ENCODE results near the gene RLN3. TPM values are rescaled to one million over a fixed set of nuclear protein-coding genes. Genes with fewer than 3 reads are reported as not detected.

The RLN3 gene, protein sequence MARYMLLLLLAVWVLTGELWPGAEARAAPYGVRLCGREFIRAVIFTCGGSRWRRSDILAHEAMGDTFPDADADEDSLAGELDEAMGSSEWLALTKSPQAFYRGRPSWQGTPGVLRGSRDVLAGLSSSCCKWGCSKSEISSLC
- not detected in 2 replicates for polyA plus RNA-seq (2012; rRNA removed)
- not detected in 2 replicates for polyA plus RNA-seq (2012; cell fraction: cytosol; rRNA removed)
- not detected in 2 replicates for polyA plus RNA-seq (2012; cell fraction: nucleus; rRNA removed)

DNA sequence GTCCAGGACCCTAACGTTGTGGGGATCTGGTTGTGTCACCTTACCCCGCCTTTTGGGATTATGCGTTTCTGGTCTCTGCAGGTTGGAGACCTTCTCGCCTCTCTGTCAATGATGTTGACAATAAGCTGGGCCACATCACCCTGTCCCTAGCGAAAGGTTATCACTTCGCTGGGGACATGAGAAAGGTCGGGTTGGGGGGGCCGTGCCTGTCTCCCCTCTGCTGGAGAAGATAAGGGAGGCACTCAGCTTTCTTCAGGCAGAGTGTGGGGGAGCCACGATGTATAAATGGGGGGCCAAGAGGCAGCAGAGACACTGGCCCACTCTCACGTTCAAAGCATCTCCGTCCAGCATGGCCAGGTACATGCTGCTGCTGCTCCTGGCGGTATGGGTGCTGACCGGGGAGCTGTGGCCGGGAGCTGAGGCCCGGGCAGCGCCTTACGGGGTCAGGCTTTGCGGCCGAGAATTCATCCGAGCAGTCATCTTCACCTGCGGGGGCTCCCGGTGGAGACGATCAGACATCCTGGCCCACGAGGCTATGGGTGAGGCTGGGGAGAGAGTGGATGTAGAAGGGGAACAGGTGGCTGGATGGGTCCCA lies at the start of gene RLN3:
TSS of gene RLN3 (plus strand) at position 293 of the 595 bp plus-strand sequence. CDS start at position 350, 57 bp downstream.
- Histone ChIP-seq H3F3A (replicated peaks; ENCODE audit: insufficient read depth) (peaks cover 8% of the 10 kb centered on the region), H3K4me3 (ENCODE audit: low read depth in 2 of 2, low read length in 1 of 2) (no peak within 1 kb of the TSS), H3K9ac (no peak within 1 kb of the TSS), H3K27ac (ENCODE audit: low read depth in 2 of 2, low read length in 1 of 2) (no peak within 1 kb of the TSS), H4K20me1 (ENCODE audit: insufficient read depth) (no peaks in the 10 kb centered on the region), H2AFZ (ENCODE audit: low read depth) (no peak within 1 kb of the TSS), H3K9me2 (no peaks in the 10 kb centered on the region), H3K36me3 (replicated peaks in 1 of 2; ENCODE audit: control insufficient read depth in 1 of 2, insufficient read depth in 2 of 2, low read length in 1 of 2) (no peaks in the 10 kb centered on the region), H3K9me3 (no peaks in the 10 kb centered on the region), H3K4me1 (ENCODE audit: control insufficient read depth in 1 of 2, insufficient read depth in 2 of 2, low read depth in 1 of 2, low read length in 1 of 2) (peaks cover 0 to 3% of the 10 kb centered on the region in 2 experiments; a peak in 1 of 4 replicates), H3K4me2 (no peak within 1 kb of the TSS), H3K79me2 (ENCODE audit: insufficient read depth) (no peaks in the 10 kb centered on the region), H3K27me3 (ENCODE audit: insufficient read depth) (no peaks in the 10 kb centered on the region)
- no peak for DNase-seq
- TF ChIP-seq RCOR1 (IDR thresholded peaks at IDR 0.05; ENCODE audit: low read length), result no peak
- TF ChIP-seq, protein P1, sequence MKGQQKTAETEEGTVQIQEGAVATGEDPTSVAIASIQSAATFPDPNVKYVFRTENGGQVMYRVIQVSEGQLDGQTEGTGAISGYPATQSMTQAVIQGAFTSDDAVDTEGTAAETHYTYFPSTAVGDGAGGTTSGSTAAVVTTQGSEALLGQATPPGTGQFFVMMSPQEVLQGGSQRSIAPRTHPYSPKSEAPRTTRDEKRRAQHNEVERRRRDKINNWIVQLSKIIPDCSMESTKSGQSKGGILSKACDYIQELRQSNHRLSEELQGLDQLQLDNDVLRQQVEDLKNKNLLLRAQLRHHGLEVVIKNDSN (IDR thresholded peaks at IDR 0.05; ENCODE audit: borderline replicate concordance, low read depth), result no peak
- TF ChIP-seq, protein P2, sequence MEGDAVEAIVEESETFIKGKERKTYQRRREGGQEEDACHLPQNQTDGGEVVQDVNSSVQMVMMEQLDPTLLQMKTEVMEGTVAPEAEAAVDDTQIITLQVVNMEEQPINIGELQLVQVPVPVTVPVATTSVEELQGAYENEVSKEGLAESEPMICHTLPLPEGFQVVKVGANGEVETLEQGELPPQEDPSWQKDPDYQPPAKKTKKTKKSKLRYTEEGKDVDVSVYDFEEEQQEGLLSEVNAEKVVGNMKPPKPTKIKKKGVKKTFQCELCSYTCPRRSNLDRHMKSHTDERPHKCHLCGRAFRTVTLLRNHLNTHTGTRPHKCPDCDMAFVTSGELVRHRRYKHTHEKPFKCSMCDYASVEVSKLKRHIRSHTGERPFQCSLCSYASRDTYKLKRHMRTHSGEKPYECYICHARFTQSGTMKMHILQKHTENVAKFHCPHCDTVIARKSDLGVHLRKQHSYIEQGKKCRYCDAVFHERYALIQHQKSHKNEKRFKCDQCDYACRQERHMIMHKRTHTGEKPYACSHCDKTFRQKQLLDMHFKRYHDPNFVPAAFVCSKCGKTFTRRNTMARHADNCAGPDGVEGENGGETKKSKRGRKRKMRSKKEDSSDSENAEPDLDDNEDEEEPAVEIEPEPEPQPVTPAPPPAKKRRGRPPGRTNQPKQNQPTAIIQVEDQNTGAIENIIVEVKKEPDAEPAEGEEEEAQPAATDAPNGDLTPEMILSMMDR (IDR thresholded peaks at IDR 0.05), result no peak
- TF ChIP-seq CHD2 (IDR thresholded peaks at IDR 0.05; ENCODE audit: low read length, partially characterized antibody), result no peak
- no peak for TF ChIP-seq TAF1 (IDR thresholded peaks at IDR 0.05; ENCODE audit: borderline replicate concordance, low read depth, low read length)
- TF ChIP-seq GATA2 (CRISPR knock-in tag; IDR thresholded peaks at IDR 0.05), result no peak
- no peak for TF ChIP-seq MXI1 (IDR thresholded peaks at IDR 0.05; ENCODE audit: low read depth, low read length)
- no peak for TF ChIP-seq RFX5 (IDR thresholded peaks at IDR 0.05; ENCODE audit: low read length)
- TF ChIP-seq, protein P3, sequence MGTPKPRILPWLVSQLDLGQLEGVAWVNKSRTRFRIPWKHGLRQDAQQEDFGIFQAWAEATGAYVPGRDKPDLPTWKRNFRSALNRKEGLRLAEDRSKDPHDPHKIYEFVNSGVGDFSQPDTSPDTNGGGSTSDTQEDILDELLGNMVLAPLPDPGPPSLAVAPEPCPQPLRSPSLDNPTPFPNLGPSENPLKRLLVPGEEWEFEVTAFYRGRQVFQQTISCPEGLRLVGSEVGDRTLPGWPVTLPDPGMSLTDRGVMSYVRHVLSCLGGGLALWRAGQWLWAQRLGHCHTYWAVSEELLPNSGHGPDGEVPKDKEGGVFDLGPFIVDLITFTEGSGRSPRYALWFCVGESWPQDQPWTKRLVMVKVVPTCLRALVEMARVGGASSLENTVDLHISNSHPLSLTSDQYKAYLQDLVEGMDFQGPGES (IDR thresholded peaks at IDR 0.05; ENCODE audit: low read depth, low read length), result no peak
- no peak for TF ChIP-seq EP300 (IDR thresholded peaks at IDR 0.05; ENCODE audit: borderline replicate concordance in 1 of 2, low read depth in 1 of 2, low read length in 1 of 2)
- TF ChIP-seq, protein P4, sequence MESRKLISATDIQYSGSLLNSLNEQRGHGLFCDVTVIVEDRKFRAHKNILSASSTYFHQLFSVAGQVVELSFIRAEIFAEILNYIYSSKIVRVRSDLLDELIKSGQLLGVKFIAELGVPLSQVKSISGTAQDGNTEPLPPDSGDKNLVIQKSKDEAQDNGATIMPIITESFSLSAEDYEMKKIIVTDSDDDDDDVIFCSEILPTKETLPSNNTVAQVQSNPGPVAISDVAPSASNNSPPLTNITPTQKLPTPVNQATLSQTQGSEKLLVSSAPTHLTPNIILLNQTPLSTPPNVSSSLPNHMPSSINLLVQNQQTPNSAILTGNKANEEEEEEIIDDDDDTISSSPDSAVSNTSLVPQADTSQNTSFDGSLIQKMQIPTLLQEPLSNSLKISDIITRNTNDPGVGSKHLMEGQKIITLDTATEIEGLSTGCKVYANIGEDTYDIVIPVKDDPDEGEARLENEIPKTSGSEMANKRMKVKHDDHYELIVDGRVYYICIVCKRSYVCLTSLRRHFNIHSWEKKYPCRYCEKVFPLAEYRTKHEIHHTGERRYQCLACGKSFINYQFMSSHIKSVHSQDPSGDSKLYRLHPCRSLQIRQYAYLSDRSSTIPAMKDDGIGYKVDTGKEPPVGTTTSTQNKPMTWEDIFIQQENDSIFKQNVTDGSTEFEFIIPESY (IDR thresholded peaks at IDR 0.05; ENCODE audit: borderline replicate concordance, low read depth), result no peak
- TF ChIP-seq, protein P5, sequence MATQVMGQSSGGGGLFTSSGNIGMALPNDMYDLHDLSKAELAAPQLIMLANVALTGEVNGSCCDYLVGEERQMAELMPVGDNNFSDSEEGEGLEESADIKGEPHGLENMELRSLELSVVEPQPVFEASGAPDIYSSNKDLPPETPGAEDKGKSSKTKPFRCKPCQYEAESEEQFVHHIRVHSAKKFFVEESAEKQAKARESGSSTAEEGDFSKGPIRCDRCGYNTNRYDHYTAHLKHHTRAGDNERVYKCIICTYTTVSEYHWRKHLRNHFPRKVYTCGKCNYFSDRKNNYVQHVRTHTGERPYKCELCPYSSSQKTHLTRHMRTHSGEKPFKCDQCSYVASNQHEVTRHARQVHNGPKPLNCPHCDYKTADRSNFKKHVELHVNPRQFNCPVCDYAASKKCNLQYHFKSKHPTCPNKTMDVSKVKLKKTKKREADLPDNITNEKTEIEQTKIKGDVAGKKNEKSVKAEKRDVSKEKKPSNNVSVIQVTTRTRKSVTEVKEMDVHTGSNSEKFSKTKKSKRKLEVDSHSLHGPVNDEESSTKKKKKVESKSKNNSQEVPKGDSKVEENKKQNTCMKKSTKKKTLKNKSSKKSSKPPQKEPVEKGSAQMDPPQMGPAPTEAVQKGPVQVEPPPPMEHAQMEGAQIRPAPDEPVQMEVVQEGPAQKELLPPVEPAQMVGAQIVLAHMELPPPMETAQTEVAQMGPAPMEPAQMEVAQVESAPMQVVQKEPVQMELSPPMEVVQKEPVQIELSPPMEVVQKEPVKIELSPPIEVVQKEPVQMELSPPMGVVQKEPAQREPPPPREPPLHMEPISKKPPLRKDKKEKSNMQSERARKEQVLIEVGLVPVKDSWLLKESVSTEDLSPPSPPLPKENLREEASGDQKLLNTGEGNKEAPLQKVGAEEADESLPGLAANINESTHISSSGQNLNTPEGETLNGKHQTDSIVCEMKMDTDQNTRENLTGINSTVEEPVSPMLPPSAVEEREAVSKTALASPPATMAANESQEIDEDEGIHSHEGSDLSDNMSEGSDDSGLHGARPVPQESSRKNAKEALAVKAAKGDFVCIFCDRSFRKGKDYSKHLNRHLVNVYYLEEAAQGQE (IDR thresholded peaks at IDR 0.05; ENCODE audit: low read depth, low read length), result no peak
- TF ChIP-seq, protein P6, sequence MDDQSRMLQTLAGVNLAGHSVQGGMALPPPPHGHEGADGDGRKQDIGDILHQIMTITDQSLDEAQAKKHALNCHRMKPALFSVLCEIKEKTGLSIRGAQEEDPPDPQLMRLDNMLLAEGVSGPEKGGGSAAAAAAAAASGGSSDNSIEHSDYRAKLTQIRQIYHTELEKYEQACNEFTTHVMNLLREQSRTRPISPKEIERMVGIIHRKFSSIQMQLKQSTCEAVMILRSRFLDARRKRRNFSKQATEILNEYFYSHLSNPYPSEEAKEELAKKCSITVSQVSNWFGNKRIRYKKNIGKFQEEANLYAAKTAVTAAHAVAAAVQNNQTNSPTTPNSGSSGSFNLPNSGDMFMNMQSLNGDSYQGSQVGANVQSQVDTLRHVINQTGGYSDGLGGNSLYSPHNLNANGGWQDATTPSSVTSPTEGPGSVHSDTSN (IDR thresholded peaks at IDR 0.05), result no peak
- TF ChIP-seq JUND (IDR thresholded peaks at IDR 0.05), result no peak
- no peak for TF ChIP-seq NFIC (IDR thresholded peaks at IDR 0.05; ENCODE audit: borderline replicate concordance)
- TF ChIP-seq ELF1 (IDR thresholded peaks at IDR 0.05), result no peak
- no peak for TF ChIP-seq RAD21 (IDR thresholded peaks at IDR 0.05; ENCODE audit: low read length)
- TF ChIP-seq, protein P7, sequence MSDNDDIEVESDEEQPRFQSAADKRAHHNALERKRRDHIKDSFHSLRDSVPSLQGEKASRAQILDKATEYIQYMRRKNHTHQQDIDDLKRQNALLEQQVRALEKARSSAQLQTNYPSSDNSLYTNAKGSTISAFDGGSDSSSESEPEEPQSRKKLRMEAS (IDR thresholded peaks at IDR 0.05; ENCODE audit: low read depth), result no peak
- TF ChIP-seq TCF12 (IDR thresholded peaks at IDR 0.05), result no peak
- POLR2A ChIA-PET, result interaction anchor here (0.6 to 0.7 kb wide), 2 partner anchors 64 to 113 kb away, joined by 3 to 4 read pairs; no protein-coding TSS in a partner anchor
- 73% methylated on average over 14 of the region's 24 CpGs for WGBS (ENCODE audit: low lambda C conversion rate)
- CTCF ChIA-PET, result interaction anchor here (0.6 to 1.0 kb wide), 3 partner anchors 15 to 55 kb away, joined by 3 read pairs; no protein-coding TSS in a partner anchor
